ENCODE data around the gene PCBP3. TPM values are rescaled to one million over a fixed set of nuclear protein-coding genes. Genes with fewer than 3 reads are reported as not detected.

The PCBP3 gene
- total RNA-seq, 1 experiment from 2014 or later: not detected

DNA sequence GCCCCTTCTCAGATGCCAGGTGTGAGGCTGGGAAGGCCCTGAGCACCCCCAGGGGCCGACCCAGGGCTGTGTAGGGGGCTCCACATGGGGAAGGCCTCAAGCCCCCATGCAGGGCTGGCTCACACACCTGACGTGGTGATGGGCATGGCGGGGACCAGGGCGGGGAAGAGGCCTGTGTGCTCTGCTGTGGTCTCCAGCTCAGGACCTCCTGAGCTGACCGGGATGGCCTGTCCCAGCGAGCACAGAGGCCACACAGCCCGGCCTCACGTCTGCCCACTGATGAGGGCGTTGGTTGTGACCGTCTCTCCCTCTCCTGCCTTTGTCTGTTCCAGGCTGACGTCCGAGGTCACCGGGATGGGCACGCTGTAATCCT is 297.8 kb downstream of the PCBP3 start:
- no peak for DNase-seq
- no peaks in the 10 kb centered on the region for H3K9me3 ChIP-seq (ENCODE audit: insufficient read depth, low read depth)
- intact Hi-C loops (cut with micrococcal nuclease; ENCODE audit: unreplicated experiment): no loop called here
- H3K4me2 ChIP-seq: no peak overlapping the region
- H2AFZ ChIP-seq: no peak overlapping the region
- no peaks in the 10 kb centered on the region for H3K79me2 ChIP-seq (ENCODE audit: low read depth)
- ChIA-PET POLR2A (ENCODE audit: unreplicated experiment) (no interaction called here), CTCF (no interaction called here)
- no TSS peak for BruUV-seq (replicated peaks)
- no peak overlapping the region for H3K4me3 ChIP-seq
- H3K27me3 ChIP-seq (ENCODE audit: insufficient read depth, low read depth): peaks cover 38% of the 10 kb centered on the region
- H3F3A ChIP-seq (ENCODE audit: insufficient read depth, low read depth): no peaks in the 10 kb centered on the region
- no peaks in the 10 kb centered on the region for H4K20me1 ChIP-seq (ENCODE audit: insufficient read depth)
- TF ChIP-seq EZH2 (IDR thresholded peaks at IDR 0.05; ENCODE audit: low read depth) (no peak), CTCF (conservative IDR thresholded peaks at IDR 0.05) (no peak)
- H3K9me2 ChIP-seq (ENCODE audit: insufficient read depth): no peaks in the 10 kb centered on the region
- no peaks in the 10 kb centered on the region for H3K4me1 ChIP-seq (replicated peaks; ENCODE audit: insufficient read depth)
- no peaks in the 10 kb centered on the region for H3K36me3 ChIP-seq (ENCODE audit: low read depth)
- H3K27ac ChIP-seq: no peak overlapping the region

- no peak for TF ChIP-seq EZH2 (IDR thresholded peaks at IDR 0.05; ENCODE audit: low read depth)
- no peak for TF ChIP-seq CTCF (conservative IDR thresholded peaks at IDR 0.05)
- ChIA-PET CTCF (no interaction called here), POLR2A (ENCODE audit: unreplicated experiment) (no interaction called here)
- no peaks in the 10 kb centered on the region for H3K9me3 ChIP-seq (ENCODE audit: insufficient read depth, low read depth)
- no peak overlapping the region for H3K4me2 ChIP-seq
- no peak for DNase-seq
- H4K20me1 ChIP-seq (ENCODE audit: insufficient read depth): no peaks in the 10 kb centered on the region
- H3K9me2 ChIP-seq (ENCODE audit: insufficient read depth): no peaks in the 10 kb centered on the region
- no peak overlapping the region for H3K4me3 ChIP-seq
- H3K36me3 ChIP-seq (ENCODE audit: low read depth): no peaks in the 10 kb centered on the region
- H3F3A ChIP-seq (ENCODE audit: insufficient read depth, low read depth): no peaks in the 10 kb centered on the region
- no peak overlapping the region for H3K27ac ChIP-seq
- intact Hi-C loops (cut with micrococcal nuclease; ENCODE audit: unreplicated experiment): no loop called here
- H3K4me1 ChIP-seq (replicated peaks; ENCODE audit: insufficient read depth): no peaks in the 10 kb centered on the region
- BruUV-seq (replicated peaks): no TSS peak
- peaks cover 38% of the 10 kb centered on the region for H3K27me3 ChIP-seq (ENCODE audit: insufficient read depth, low read depth)
- no peaks in the 10 kb centered on the region for H3K79me2 ChIP-seq (ENCODE audit: low read depth)
- H2AFZ ChIP-seq: no peak overlapping the region
These were observed 298.4 kb downstream of the PCBP3 start for GRCh38 chr21:45941717-45942546.

GRCh38 chr21:45942755-45943629 is 299.5 kb downstream of the PCBP3 start:
- Histone ChIP-seq H3K9me3 (ENCODE audit: insufficient read depth, low read depth) (no peaks in the 10 kb centered on the region), H3K4me3 (no peak overlapping the region), H4K20me1 (ENCODE audit: insufficient read depth) (no peaks in the 10 kb centered on the region), H2AFZ (no peak overlapping the region), H3K9me2 (ENCODE audit: insufficient read depth) (no peaks in the 10 kb centered on the region), H3K79me2 (ENCODE audit: low read depth) (no peaks in the 10 kb centered on the region), H3K27me3 (ENCODE audit: insufficient read depth, low read depth) (peaks cover 39% of the 10 kb centered on the region), H3K4me1 (replicated peaks; ENCODE audit: insufficient read depth) (no peaks in the 10 kb centered on the region), H3K36me3 (ENCODE audit: low read depth) (no peaks in the 10 kb centered on the region), H3F3A (ENCODE audit: insufficient read depth, low read depth) (no peaks in the 10 kb centered on the region), H3K4me2 (no peak overlapping the region), H3K27ac (no peak overlapping the region)
- DNase-seq: no peak
- intact Hi-C loops (cut with micrococcal nuclease; ENCODE audit: unreplicated experiment): no loop called here
- CTCF ChIA-PET: no interaction called here
- TF ChIP-seq EZH2 (IDR thresholded peaks at IDR 0.05; ENCODE audit: low read depth) (no peak), CTCF (conservative IDR thresholded peaks at IDR 0.05) (no peak)
- POLR2A ChIA-PET (ENCODE audit: unreplicated experiment): no interaction called here
- BruUV-seq (replicated peaks): no TSS peak
